K562 (cell line): Measurements from ENCODE around the gene FGF4. TPM values are rescaled to one million over a fixed set of nuclear protein-coding genes. Genes with fewer than 3 reads are reported as not detected.

ENCODE experiments used
- ATAC-seq: fragments of 200-7000 bp; cut with Tn5 transposase; 3 replicates; pipeline ENCODE4 v1.9.1; 2020; ENCODE audit warnings: moderate library complexity
- BruUV-seq: library from RNA; stranded (reverse); fragments of 400-500 nt; replicated peaks from 2 replicates; lab custom pipeline; 2021; lab: Mats Ljungman, UMichigan
- CTCF ChIA-PET: fragments of 300-600 bp; formaldehyde crosslinking; extraction: SDS; loops from one replicate; lab custom pipeline; 2021; ENCODE audit warnings: low intra/inter-chr PET ratio; lab: Yijun Ruan, JAX
- POLR2A ChIA-PET: fragments of 300-600, 350-650 bp; sonication (Branson Sonifier 250); formaldehyde crosslinking; extraction: SDS; loops from one replicate; lab custom pipeline; 2021; ENCODE audit warnings: antibody characterized with exemption, inconsistent platforms; lab: Yijun Ruan, JAX
- DNase-seq, 4 experiments: peaks; one replicate each; pipeline versions ENCODE4 v3.0.0 to v3.0.0-alpha.2; 2011 to 2018; ENCODE audit warnings: low spot score in 3 of 4, mixed read lengths in 3 of 4; ENCODE audit errors: extremely low read depth in 1 of 4
- FAIRE-seq: peaks from 2 replicates; lab custom pipeline; 2011; peaks lifted over from hg19 to GRCh38; lab: Jason Lieb, UNC
- H2AFZ ChIP-seq: 2 replicates; pipeline ENCODE4 v1.6.0; 2011; ENCODE audit warnings: low read depth, low read length, control low read depth, inconsistent platforms
- H3K27ac ChIP-seq: fragments of 200-600 bp; 3 replicates; pipeline ENCODE4 v1.8.0; 2011; ENCODE audit warnings: low read depth, mild to moderate bottlenecking, control low read depth, inconsistent platforms, low read length, moderate library complexity, mixed read lengths; ENCODE audit errors: extremely low read depth
- H3K27me3 ChIP-seq, 2 experiments: fragments of 300-600 bp in 1 of 2; 2 replicates in 1 of 2; 3 replicates in 1 of 2; pipeline versions ENCODE4 v1.6.0 to v1.8.0; 2011; ENCODE audit warnings: inconsistent platforms in 2 of 2, low read length in 2 of 2, mild to moderate bottlenecking in 1 of 2, mixed read lengths in 1 of 2, moderate library complexity in 1 of 2; ENCODE audit not compliant: control insufficient read depth in 2 of 2, insufficient read depth in 2 of 2
- H3K36me3 ChIP-seq: fragments of 300-600 bp; 3 replicates; pipeline ENCODE4 v1.8.0; 2011; ENCODE audit warnings: mild to moderate bottlenecking, low read length, inconsistent platforms; ENCODE audit not compliant: control insufficient read depth, insufficient read depth
- H3K4me1 ChIP-seq, 2 experiments: fragments of 200-600 bp in 1 of 2; replicated peaks in 1 of 2; 2 replicates in 1 of 2; 3 replicates in 1 of 2; pipeline versions ENCODE4 v1.5.1 to v1.8.0; 2011; ENCODE audit warnings: inconsistent platforms in 2 of 2, low read length in 2 of 2, mild to moderate bottlenecking in 1 of 2, mixed read lengths in 1 of 2, moderate library complexity in 1 of 2; ENCODE audit not compliant: control insufficient read depth in 2 of 2, insufficient read depth in 2 of 2
- H3K4me2 ChIP-seq: 2 replicates; pipeline ENCODE4 v1.6.1; 2011; ENCODE audit warnings: low read length, control low read depth, inconsistent platforms, mixed read lengths; ENCODE audit not compliant: insufficient read depth
- H3K4me3 ChIP-seq: fragments of 200-600 bp; sonication (generic), shearing (Covaris generic); 2 replicates; pipeline ENCODE4 v1.5.1; 2016; ENCODE audit warnings: control low read depth, inconsistent platforms
- H3K79me2 ChIP-seq: fragments of 200-600 bp; 3 replicates; pipeline ENCODE4 v1.8.0; 2011; ENCODE audit warnings: low read length, inconsistent platforms; ENCODE audit not compliant: control insufficient read depth, insufficient read depth
- H3K9ac ChIP-seq, 2 experiments: 2 replicates each; pipeline versions ENCODE4 v1.6.0 to v1.6.1; 2011; ENCODE audit warnings: low read depth in 2 of 2, low read length in 2 of 2, control low read depth in 1 of 2, inconsistent platforms in 1 of 2, mild to moderate bottlenecking in 1 of 2, mixed read lengths in 1 of 2; ENCODE audit not compliant: insufficient read depth in 1 of 2
- H3K9me1 ChIP-seq: one replicate; pipeline ENCODE4 v1.6.0; 2011; ENCODE audit warnings: inconsistent platforms, mild to moderate bottlenecking, low read length, moderate library complexity; ENCODE audit not compliant: control insufficient read depth, insufficient read depth
- H3K9me3 ChIP-seq: replicated peaks from 2 replicates; pipeline ENCODE4 v1.5.1; 2011; ENCODE audit warnings: low read depth, low read length, inconsistent platforms; ENCODE audit not compliant: control insufficient read depth, insufficient read depth
- H4K20me1 ChIP-seq: replicated peaks from 2 replicates; pipeline ENCODE4 v1.6.1; 2011; ENCODE audit warnings: low read length, inconsistent platforms, mixed read lengths; ENCODE audit not compliant: control insufficient read depth, insufficient read depth
- ASH1L ChIP-seq: fragments of 450-650 bp; IDR thresholded peaks from 2 replicates; pipeline ENCODE4 v1.6.1; 2018; ENCODE audit warnings: borderline replicate concordance, mild to moderate bottlenecking, low read depth; ENCODE audit not compliant: partially characterized antibody
- MTA3 ChIP-seq: fragments of 450-650 bp; formaldehyde crosslinking; IDR thresholded peaks from 2 replicates; pipeline ENCODE4 v1.6.1; 2017; ENCODE audit warnings: mild to moderate bottlenecking, borderline replicate concordance
- MTF1 ChIP-seq: fragments of 250-450 bp; sonication (Bioruptor Pico); IDR thresholded peaks from 2 replicates; pipeline ENCODE4 v1.9.0; 2021; ENCODE audit warnings: moderate library complexity, mild to moderate bottlenecking, inconsistent platforms, borderline replicate concordance
- SPI1 ChIP-seq: IDR thresholded peaks from 2 replicates; pipeline ENCODE4 v1.6.1; 2011; ENCODE audit warnings: low read depth, low read length, control low read depth, borderline replicate concordance
- ZBTB7A ChIP-seq: IDR thresholded peaks from 2 replicates; pipeline ENCODE4 v1.6.1; 2011; ENCODE audit warnings: low read depth, mild to moderate bottlenecking, low read length, moderate library complexity, borderline replicate concordance; ENCODE audit not compliant: control insufficient read depth
- WGBS: fragments of 100-300 bp; shearing (Covaris generic); methylation state at CpG from one replicate; pipeline ENCODE4 v1.1.6; 2016; ENCODE audit warnings: low coverage, mixed read lengths; ENCODE audit not compliant: insufficient coverage; ENCODE audit errors: missing lambda C conversion rate; 5-methylcytosine and 5-hydroxymethylcytosine counted together
- in situ Hi-C: fragments of 300-500 bp; cut with MboI; formaldehyde crosslinking; loops from 4 replicates; pipeline ENCODE4 v1.15.0; 2018; ENCODE audit warnings: inconsistent platforms, mixed read lengths
- intact Hi-C: fragments of 100-400 bp; cut with micrococcal nuclease; formaldehyde crosslinking; loops from 2 replicates; pipeline ENCODE4 v1.14.2; 2022
- polyA plus RNA-seq, 8 experiments: library from polyadenylated mRNA; depleted of rRNA in 4 of 8; stranded (reverse) in 5 of 8; unstranded in 3 of 8; fragments of >200 nt; fragmentation: Nextera tagmentation in 2 of 8; fragmentation: Illumina TruSeq in 1 of 8; extraction: Ambion mirVana in 2 of 8; extraction: Trizol in 1 of 8; gene quantifications; 2 replicates each; pipeline versions ENCODE4 v1.2.1 to v1.2.3, GENCODE V29; 2011 to 2014; ENCODE audit warnings: inconsistent platforms in 1 of 8, missing spikeins in 1 of 8
- total RNA-seq, 7 experiments: library from RNA; depleted of rRNA in 6 of 7; stranded (reverse); fragments of >200 nt in 6 of 7; fragmentation: Illumina TruSeq in 2 of 7; extraction: Trizol in 2 of 7; gene quantifications; 2 replicates each; pipeline versions ENCODE4 v1.2.1 to v1.2.3, GENCODE V29; 2011 to 2021; ENCODE audit warnings: low replicate concordance in 1 of 7
- TF ChIP-seq, protein P1 (sequence below): fragments of 450-650 bp; formaldehyde crosslinking; IDR thresholded peaks from 2 replicates; pipeline ENCODE4 v1.4.0; 2020; ENCODE audit warnings: mild to moderate bottlenecking, moderate library complexity
- TF ChIP-seq, protein P2 (sequence below), 2 experiments: fragments of 450-650 bp; formaldehyde crosslinking in 1 of 2; IDR thresholded peaks; 2 replicates each; pipeline versions ENCODE4 v1.4.0 to v1.6.1; 2014 to 2020; ENCODE audit warnings: mild to moderate bottlenecking in 2 of 2, borderline replicate concordance in 1 of 2, low read depth in 1 of 2
- TF ChIP-seq, protein P3 (sequence below): sonication (generic); formaldehyde crosslinking; IDR thresholded peaks from 2 replicates; pipeline ENCODE4 v1.8.1; 2023; ENCODE audit warnings: mild to moderate bottlenecking, missing genetic modification reagents, moderate library complexity

FGF4 gene
- total and polyA plus RNA-seq, 9 of the 15 experiments (the other 6 are each of a cell fraction or from before 2014, with no cell fraction given) = not detected

DNA sequence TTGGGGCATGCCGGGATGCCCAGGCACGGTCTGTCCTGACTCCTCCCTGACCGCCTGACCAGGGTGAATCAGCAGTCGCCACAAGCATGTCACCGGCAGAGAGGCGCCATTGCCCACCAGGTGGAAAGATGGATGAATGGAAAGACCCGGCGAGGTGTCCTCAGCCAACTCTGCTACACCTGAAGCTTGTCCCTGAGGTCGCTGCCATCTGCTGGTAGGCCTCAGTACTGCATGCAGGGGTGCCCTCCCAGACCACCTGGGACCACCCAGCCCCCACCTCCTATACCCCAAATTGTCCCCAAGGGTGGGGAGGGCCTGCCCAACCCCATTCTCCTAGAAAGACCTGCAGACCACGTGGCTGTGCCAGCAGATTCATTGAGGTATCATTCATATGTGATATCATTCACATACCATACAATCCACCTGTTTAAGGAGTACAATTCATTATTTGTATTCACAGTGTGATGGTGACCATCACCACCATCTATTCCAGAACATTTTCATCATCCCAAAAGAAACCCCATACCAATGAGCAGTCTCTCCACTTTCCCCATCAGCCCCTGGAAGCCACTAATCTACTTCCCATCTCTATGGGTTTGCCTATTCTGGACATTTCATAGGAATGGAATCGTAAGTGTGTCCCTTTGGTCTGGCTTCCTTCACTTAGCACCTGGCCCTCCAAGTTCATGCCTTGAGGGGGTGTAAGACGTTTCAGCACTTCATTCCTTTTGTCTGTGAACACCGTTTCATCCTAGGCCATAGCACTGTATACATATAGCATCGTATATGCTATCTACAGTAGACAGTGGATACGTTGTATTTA lies 26.6 kb upstream of the FGF4 start:
- H3K4me2 ChIP-seq = no peak overlapping the region
- H4K20me1 ChIP-seq = peaks cover 4% of the 10 kb centered on the region; the same call in 1 of the 2 replicates
- CTCF ChIA-PET = interaction anchor here (2.5 kb wide), 1 partner anchor 115 kb away, joined by 22 read pairs; no protein-coding TSS in a partner anchor
- POLR2A ChIA-PET = no interaction called here
- H3K9me1 ChIP-seq = no peaks in the 10 kb centered on the region
- BruUV-seq = no TSS peak
- peaks cover 0 to 3% of the 10 kb centered on the region in 2 experiments; a peak in 1 of 5 replicates for H3K4me1 ChIP-seq
- FAIRE-seq = peak; percentile 15
- H3K27ac ChIP-seq = no peak overlapping the region
- H3K4me3 ChIP-seq = no peak overlapping the region
- no peaks in the 10 kb centered on the region for H3K79me2 ChIP-seq
- no peaks in the 10 kb centered on the region for H3K9me3 ChIP-seq
- DNase-seq = peak; percentile 47 to 78 (median 68)
- in situ Hi-C loops = no loop called here
- peaks cover 0 to 18% of the 10 kb centered on the region in 2 experiments; a peak in 3 of 5 replicates for H3K27me3 ChIP-seq
- H3K9ac ChIP-seq = no peak overlapping the region
- H3K36me3 ChIP-seq = no peaks in the 10 kb centered on the region
- H2AFZ ChIP-seq = no peak overlapping the region
- intact Hi-C loops = no loop called here
- 11% methylated on average over 15 of the region's 15 CpGs for WGBS
- ATAC-seq = peak; percentile 69
- peak; percentile 29; the same call in 1 of the 2 replicates for TF ChIP-seq MTA3
- TF ChIP-seq ASH1L = no peak
- TF ChIP-seq, protein P1, sequence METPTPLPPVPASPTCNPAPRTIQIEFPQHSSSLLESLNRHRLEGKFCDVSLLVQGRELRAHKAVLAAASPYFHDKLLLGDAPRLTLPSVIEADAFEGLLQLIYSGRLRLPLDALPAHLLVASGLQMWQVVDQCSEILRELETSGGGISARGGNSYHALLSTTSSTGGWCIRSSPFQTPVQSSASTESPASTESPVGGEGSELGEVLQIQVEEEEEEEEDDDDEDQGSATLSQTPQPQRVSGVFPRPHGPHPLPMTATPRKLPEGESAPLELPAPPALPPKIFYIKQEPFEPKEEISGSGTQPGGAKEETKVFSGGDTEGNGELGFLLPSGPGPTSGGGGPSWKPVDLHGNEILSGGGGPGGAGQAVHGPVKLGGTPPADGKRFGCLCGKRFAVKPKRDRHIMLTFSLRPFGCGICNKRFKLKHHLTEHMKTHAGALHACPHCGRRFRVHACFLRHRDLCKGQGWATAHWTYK (CRISPR knock-in tag) = no peak
- no peak for TF ChIP-seq SPI1
- no peak for TF ChIP-seq MTF1 (CRISPR knock-in tag)
- TF ChIP-seq, protein P2, sequence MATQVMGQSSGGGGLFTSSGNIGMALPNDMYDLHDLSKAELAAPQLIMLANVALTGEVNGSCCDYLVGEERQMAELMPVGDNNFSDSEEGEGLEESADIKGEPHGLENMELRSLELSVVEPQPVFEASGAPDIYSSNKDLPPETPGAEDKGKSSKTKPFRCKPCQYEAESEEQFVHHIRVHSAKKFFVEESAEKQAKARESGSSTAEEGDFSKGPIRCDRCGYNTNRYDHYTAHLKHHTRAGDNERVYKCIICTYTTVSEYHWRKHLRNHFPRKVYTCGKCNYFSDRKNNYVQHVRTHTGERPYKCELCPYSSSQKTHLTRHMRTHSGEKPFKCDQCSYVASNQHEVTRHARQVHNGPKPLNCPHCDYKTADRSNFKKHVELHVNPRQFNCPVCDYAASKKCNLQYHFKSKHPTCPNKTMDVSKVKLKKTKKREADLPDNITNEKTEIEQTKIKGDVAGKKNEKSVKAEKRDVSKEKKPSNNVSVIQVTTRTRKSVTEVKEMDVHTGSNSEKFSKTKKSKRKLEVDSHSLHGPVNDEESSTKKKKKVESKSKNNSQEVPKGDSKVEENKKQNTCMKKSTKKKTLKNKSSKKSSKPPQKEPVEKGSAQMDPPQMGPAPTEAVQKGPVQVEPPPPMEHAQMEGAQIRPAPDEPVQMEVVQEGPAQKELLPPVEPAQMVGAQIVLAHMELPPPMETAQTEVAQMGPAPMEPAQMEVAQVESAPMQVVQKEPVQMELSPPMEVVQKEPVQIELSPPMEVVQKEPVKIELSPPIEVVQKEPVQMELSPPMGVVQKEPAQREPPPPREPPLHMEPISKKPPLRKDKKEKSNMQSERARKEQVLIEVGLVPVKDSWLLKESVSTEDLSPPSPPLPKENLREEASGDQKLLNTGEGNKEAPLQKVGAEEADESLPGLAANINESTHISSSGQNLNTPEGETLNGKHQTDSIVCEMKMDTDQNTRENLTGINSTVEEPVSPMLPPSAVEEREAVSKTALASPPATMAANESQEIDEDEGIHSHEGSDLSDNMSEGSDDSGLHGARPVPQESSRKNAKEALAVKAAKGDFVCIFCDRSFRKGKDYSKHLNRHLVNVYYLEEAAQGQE (IDR thresholded peaks at IDR 0.05; ENCODE audit: borderline replicate concordance) = peak; percentile 41; the same call in 1 of the 2 replicates
- TF ChIP-seq, protein P2 (CRISPR knock-in tag; IDR thresholded peaks at IDR 0.05; ENCODE audit: low read depth) = no peak
- TF ChIP-seq, protein P3, sequence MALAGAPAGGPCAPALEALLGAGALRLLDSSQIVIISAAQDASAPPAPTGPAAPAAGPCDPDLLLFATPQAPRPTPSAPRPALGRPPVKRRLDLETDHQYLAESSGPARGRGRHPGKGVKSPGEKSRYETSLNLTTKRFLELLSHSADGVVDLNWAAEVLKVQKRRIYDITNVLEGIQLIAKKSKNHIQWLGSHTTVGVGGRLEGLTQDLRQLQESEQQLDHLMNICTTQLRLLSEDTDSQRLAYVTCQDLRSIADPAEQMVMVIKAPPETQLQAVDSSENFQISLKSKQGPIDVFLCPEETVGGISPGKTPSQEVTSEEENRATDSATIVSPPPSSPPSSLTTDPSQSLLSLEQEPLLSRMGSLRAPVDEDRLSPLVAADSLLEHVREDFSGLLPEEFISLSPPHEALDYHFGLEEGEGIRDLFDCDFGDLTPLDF (CRISPR knock-in tag) = no peak
- peak; percentile 98 for TF ChIP-seq ZBTB7A
